Thyroid gland (tissue), 4 donors: ENCODE data around the gene OTOG.

ENCODE experiments used
- CTCF ChIP-seq, 6 experiments: fragments of 200-600 bp in 3 of 6; fragments of 450-650 bp in 3 of 6; sonication (generic) in 3 of 6; IDR thresholded peaks; one replicate each; pipeline ENCODE4 v1.5.1; 2016 to 2019; ENCODE audit warnings: antibody characterized with exemption in 6 of 6, mild to moderate bottlenecking in 2 of 6, inconsistent platforms in 1 of 6, moderate library complexity in 1 of 6
- POLR2A ChIP-seq, 2 donors: fragments of 450-650 bp; IDR thresholded peaks; one replicate each; pipeline ENCODE4 v1.6.1; 2017; ENCODE audit warnings: antibody characterized with exemption in 2 of 2, mild to moderate bottlenecking in 2 of 2, moderate library complexity in 1 of 2

- no peak for TF ChIP-seq CTCF (IDR thresholded peaks at IDR 0.05)
- TF ChIP-seq POLR2A (IDR thresholded peaks at IDR 0.05): no peak
Observed at GRCh38 chr11:17651681-17652080, 104.6 kb downstream of the OTOG start.
